ENCODE results near the gene OBP2A.

DNA sequence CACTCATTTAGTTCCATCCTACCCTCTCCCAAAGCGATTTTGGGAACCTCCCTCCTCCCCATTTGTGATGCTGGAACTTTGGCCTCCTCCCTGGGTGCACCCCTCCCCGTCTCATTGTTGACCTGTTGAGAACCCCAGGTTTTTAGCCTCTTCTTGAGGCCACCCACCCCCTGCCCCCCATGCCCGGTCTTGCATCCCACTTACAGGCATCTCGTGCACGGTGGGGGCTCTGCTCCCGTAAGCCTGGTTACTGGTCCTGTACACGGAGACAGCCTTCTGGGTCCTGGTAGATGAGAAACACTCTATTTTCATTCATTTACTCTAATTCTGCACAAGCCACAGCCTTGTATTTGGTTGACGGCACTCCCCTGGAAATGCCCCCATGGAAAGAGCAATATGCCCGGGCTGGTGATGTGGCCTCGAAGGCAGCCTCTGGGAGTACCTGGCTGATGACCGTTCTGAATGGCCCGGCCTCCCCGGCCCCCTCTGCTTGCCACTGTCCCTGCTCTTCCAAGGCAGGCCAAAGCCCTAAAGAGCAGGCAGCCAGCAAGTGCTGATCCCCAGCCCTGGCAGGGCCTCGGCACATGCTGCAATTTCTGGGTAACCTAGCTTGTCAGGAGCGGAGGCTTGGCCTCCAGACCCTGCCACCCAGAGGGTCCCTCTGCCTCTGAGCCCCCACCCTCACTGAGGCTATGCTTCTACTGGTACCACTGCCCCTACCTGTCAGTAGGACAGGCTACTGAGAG lies 47.4 kb upstream of the OBP2A start:
- TF ChIP-seq POLR2A (IDR thresholded peaks at IDR 0.05; ENCODE audit: low read length) (no peak), GATA1 (IDR thresholded peaks at IDR 0.05; ENCODE audit: low read depth, low read length) (no peak)

All from erythroblast (primary cell).